Ishikawa (cell line): Measurements from ENCODE around the gene SRD5A1.
A peak's percentile ranks its signal among the peaks of the same experiment; 100 is the strongest.

Experiments used
- CEBPB ChIP-seq: IDR thresholded peaks from 2 replicates; pipeline ENCODE4 v1.6.1; 2012
- CREB1 ChIP-seq: IDR thresholded peaks from 2 replicates; pipeline ENCODE4 v1.6.1; 2012; ENCODE audit warnings: low read depth
- EGR1 ChIP-seq: IDR thresholded peaks from 2 replicates; pipeline ENCODE4 v1.6.1; 2012
- EP300 ChIP-seq: IDR thresholded peaks from 2 replicates; pipeline ENCODE4 v1.6.1; 2012; ENCODE audit warnings: borderline replicate concordance
- FOXM1 ChIP-seq: IDR thresholded peaks from 2 replicates; pipeline ENCODE4 v1.6.1; 2012; ENCODE audit warnings: low read depth, borderline replicate concordance
- MAX ChIP-seq: IDR thresholded peaks from 2 replicates; pipeline ENCODE4 v1.6.1; 2012
- NFIC ChIP-seq: IDR thresholded peaks from 2 replicates; pipeline ENCODE4 v1.6.1; 2012
- RAD21 ChIP-seq: IDR thresholded peaks from 2 replicates; pipeline ENCODE4 v1.6.1; 2012; ENCODE audit warnings: low read depth
- REST ChIP-seq: IDR thresholded peaks from 2 replicates; pipeline ENCODE4 v1.6.1; 2012; ENCODE audit warnings: low read depth, mild to moderate bottlenecking
- TAF1 ChIP-seq: IDR thresholded peaks from 2 replicates; pipeline ENCODE4 v1.6.1; 2012; ENCODE audit warnings: low read depth, mild to moderate bottlenecking
- TCF12 ChIP-seq: IDR thresholded peaks from 2 replicates; pipeline ENCODE4 v1.6.1; 2012; ENCODE audit warnings: low read depth
- TEAD4 ChIP-seq: IDR thresholded peaks from 2 replicates; pipeline ENCODE4 v1.6.1; 2012
- YY1 ChIP-seq: IDR thresholded peaks from 2 replicates; pipeline ENCODE4 v1.6.1; 2012; ENCODE audit warnings: low read depth
- ZBTB7A ChIP-seq: IDR thresholded peaks from 2 replicates; pipeline ENCODE4 v1.6.1; 2012; ENCODE audit warnings: low read depth
- TF ChIP-seq, protein P1 (sequence below): IDR thresholded peaks from 2 replicates; pipeline ENCODE4 v1.6.1; 2012

The SRD5A1 gene

DNA sequence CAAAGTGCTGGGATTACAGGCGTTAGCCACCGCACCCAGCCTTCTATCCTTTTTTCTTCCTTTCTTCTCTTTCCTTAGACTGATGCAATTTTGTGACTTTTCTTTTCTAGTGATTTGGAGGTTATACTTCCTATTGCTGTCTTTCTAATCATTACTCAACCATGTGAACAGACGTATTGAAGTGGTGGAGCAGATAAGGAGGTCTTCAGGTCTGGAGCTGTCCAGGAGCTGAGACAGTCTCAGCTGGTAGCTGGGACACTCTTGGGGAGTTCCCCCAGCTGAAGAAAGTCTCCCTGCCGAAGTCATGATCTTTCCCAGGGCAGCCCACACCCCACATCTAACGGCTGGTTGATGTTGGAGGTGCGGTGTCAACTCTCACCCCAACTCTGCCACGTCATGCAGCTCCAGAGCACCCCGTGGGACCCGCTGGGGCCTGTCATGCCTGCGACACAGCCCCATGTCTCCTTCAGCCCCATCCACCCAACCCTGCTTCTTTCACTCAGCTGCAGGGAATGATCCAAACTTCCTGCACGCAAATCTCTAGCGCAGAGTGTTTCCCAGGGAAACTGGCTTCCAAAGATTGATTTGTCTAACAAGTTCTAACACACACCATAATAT, 41.5 kb upstream of the SRD5A1 start:
- TF ChIP-seq FOXM1 (no peak), REST (peak; percentile 47; the same call in 1 of the 2 replicates)

DNA sequence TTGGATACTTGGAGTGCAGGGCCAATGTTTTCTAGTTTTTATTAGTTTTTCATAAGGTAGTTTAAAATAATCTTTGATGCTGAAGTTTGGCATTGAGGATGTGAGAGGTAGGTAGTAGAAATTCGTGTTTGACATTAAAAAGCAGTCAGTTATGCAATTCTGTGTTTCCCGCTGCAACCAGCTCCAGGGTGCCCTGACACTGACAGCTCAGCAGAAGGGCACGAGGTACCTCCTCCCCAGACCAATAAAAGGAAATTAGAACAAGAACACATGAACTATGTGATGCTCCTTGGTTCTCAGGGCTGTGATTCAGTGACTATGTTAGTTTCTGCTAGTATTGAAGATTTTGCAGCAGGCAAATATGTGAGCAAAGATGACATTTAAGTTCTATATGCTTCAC, 40.6 kb upstream of the SRD5A1 start:
- TF ChIP-seq CREB1 (no peak), TAF1 (no peak), CEBPB (no peak), FOXM1 (no peak), NFIC (no peak)
- TF ChIP-seq, protein P1, sequence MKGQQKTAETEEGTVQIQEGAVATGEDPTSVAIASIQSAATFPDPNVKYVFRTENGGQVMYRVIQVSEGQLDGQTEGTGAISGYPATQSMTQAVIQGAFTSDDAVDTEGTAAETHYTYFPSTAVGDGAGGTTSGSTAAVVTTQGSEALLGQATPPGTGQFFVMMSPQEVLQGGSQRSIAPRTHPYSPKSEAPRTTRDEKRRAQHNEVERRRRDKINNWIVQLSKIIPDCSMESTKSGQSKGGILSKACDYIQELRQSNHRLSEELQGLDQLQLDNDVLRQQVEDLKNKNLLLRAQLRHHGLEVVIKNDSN, result no peak

- TF ChIP-seq FOXM1 (no peak), REST (no peak), NFIC (no peak), RAD21 (no peak), TCF12 (no peak), MAX (no peak), EGR1 (no peak), EP300 (no peak), CEBPB (no peak), YY1 (no peak), TAF1 (no peak), CREB1 (no peak), TEAD4 (no peak), ZBTB7A (no peak)
- TF ChIP-seq, protein P1, result no peak
Measured at GRCh38 chr5:6593148-6594016, 39.9 kb upstream of the SRD5A1 start.

- TF ChIP-seq EP300 (no peak), TEAD4 (no peak), FOXM1 (no peak), YY1 (no peak), NFIC (no peak), TAF1 (no peak), MAX (no peak), CREB1 (no peak), CEBPB (no peak), TCF12 (no peak), ZBTB7A (no peak), RAD21 (no peak)
- TF ChIP-seq, protein P1, result no peak
Measured at GRCh38 chr5:6594066-6594465, 39.2 kb upstream of the SRD5A1 start.

DNA sequence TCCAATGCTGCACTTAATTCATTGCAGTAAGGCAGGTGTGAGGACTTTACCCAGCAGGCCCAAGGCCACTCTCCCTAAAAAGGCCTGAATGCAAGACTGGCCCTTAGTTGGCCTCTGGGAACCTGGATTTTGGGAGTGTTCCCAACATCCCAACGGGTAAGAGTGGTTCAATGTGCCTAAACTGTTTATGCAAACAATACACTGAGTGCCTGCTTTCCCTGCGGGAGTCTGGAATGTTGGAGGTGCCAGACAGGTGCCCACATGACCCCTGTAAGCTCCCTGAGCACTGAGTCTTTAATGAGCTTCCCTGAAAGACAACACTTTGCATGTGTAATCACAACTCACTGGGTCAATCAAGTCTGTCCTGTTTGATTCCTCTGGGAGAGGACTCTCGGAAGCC, 37.8 kb upstream of the SRD5A1 start:
- TF ChIP-seq CREB1 (no peak), RAD21 (no peak), ZBTB7A (no peak), NFIC (no peak), TEAD4 (no peak), EGR1 (no peak), YY1 (no peak), TCF12 (no peak), EP300 (no peak), TAF1 (no peak), CEBPB (no peak), REST (no peak), FOXM1 (no peak)
- TF ChIP-seq, protein P1, result no peak
